H1 (cell line): Measurements from ENCODE around the gene ANO2. TPM values are rescaled to one million over a fixed set of nuclear protein-coding genes. Genes with fewer than 3 reads are reported as not detected.

Experiments
- CTCF ChIA-PET: fragments of 300-600 bp; sonication (Branson Sonifier 250); formaldehyde crosslinking; loops from one replicate; lab custom pipeline; 2021; ENCODE audit not compliant: partially characterized antibody; lab: Charles Lee
- POLR2A ChIA-PET: fragments of 300-600 bp; sonication (Branson Sonifier 250); formaldehyde crosslinking; loops from one replicate; lab custom pipeline; 2021; ENCODE audit warnings: inconsistent platforms; ENCODE audit not compliant: partially characterized antibody; lab: Charles Lee
- DNase-seq, 2 experiments: peaks; one replicate each; pipeline versions ENCODE4 v3.0.0 to v3.0.0-alpha.2; 2010 to 2022; ENCODE audit warnings: low spot score in 2 of 2, low read depth in 1 of 2, mixed read lengths in 1 of 2
- FAIRE-seq: peaks from 2 replicates; lab custom pipeline; 2011; peaks lifted over from hg19 to GRCh38; lab: Jason Lieb, UNC
- H2AFZ ChIP-seq: 2 replicates; pipeline ENCODE4 v1.8.1; 2012; ENCODE audit warnings: low read length, inconsistent platforms
- H2AK5ac ChIP-seq: 2 replicates; pipeline ENCODE4 v1.6.1; 2013; ENCODE audit warnings: low read depth, low read length
- H2BK120ac ChIP-seq: replicated peaks from 2 replicates; pipeline ENCODE3; 2013; ENCODE audit warnings: low read depth, low read length, inconsistent platforms
- H2BK12ac ChIP-seq: 2 replicates; pipeline ENCODE4 v1.6.1; 2013; ENCODE audit warnings: low read depth, low read length
- H2BK15ac ChIP-seq: 2 replicates; pipeline ENCODE4 v1.6.1; 2013; ENCODE audit warnings: low read length
- H2BK20ac ChIP-seq: 2 replicates; pipeline ENCODE4 v1.6.1; 2013; ENCODE audit warnings: low read length
- H2BK5ac ChIP-seq: 2 replicates; pipeline ENCODE4 v1.6.1; 2013; ENCODE audit warnings: low read depth, low read length
- H3K14ac ChIP-seq: 2 replicates; pipeline ENCODE4 v1.6.1; 2013; ENCODE audit warnings: inconsistent platforms; ENCODE audit not compliant: insufficient read length
- H3K18ac ChIP-seq: 2 replicates; pipeline ENCODE4 v1.6.1; 2013; ENCODE audit warnings: low read length; ENCODE audit errors: extremely low read depth
- H3K23ac ChIP-seq: 2 replicates; pipeline ENCODE4 v1.6.1; 2013; ENCODE audit warnings: inconsistent platforms; ENCODE audit not compliant: insufficient read length
- H3K23me2 ChIP-seq: 2 replicates; pipeline ENCODE4 v1.6.1; 2013; ENCODE audit warnings: low read depth, low read length
- H3K27ac ChIP-seq: 2 replicates; pipeline ENCODE4 v1.6.1; 2011; ENCODE audit warnings: low read depth, low read length, inconsistent platforms
- H3K27me3 ChIP-seq, 4 experiments: replicated peaks in 1 of 4; 1 replicate in 1 of 4; 2 replicates in 3 of 4; pipeline versions ENCODE4 v1.6.1 to v1.8.1; 2011 to 2013; ENCODE audit warnings: low read length in 3 of 4, mild to moderate bottlenecking in 3 of 4, inconsistent platforms in 2 of 4, mixed read lengths in 2 of 4, moderate library complexity in 1 of 4; ENCODE audit not compliant: control insufficient read depth in 3 of 4, insufficient read depth in 3 of 4; ENCODE audit errors: extremely low read depth in 1 of 4
- H3K36me3 ChIP-seq, 4 experiments: 2 replicates each; pipeline versions ENCODE4 v1.6.1 to v1.8.1; 2011 to 2013; ENCODE audit warnings: mild to moderate bottlenecking in 4 of 4, low read length in 3 of 4, moderate library complexity in 2 of 4, control low read depth in 1 of 4, inconsistent platforms in 1 of 4; ENCODE audit not compliant: insufficient read depth in 4 of 4, control insufficient read depth in 2 of 4
- H3K4ac ChIP-seq: replicated peaks from 2 replicates; pipeline ENCODE3; 2013; ENCODE audit warnings: low read length, low read depth, mixed read lengths, inconsistent platforms; ENCODE audit not compliant: insufficient read length
- H3K4me1 ChIP-seq, 4 experiments: replicated peaks in 1 of 4; 1 replicate in 1 of 4; 2 replicates in 3 of 4; pipeline versions ENCODE4 v1.6.1 to v1.8.1; 2011 to 2013; ENCODE audit warnings: low read length in 3 of 4, inconsistent platforms in 2 of 4, mixed read lengths in 1 of 4; ENCODE audit not compliant: insufficient read depth in 4 of 4, control insufficient read depth in 3 of 4
- H3K4me2 ChIP-seq, 2 experiments: 2 replicates each; pipeline versions ENCODE4 v1.6.1 to v1.8.1; 2011 to 2013; ENCODE audit warnings: low read depth in 2 of 2, low read length in 2 of 2, control low read depth in 1 of 2, inconsistent platforms in 1 of 2, mild to moderate bottlenecking in 1 of 2; ENCODE audit not compliant: insufficient read depth in 1 of 2
- H3K4me3 ChIP-seq, 4 experiments: fragments of 200-600, 300-600 bp in 1 of 4; sonication (generic), shearing (Covaris generic), sonication (Bioruptor Twin) in 1 of 4; 2 replicates each; pipeline versions ENCODE4 v1.5.1 to v1.8.1; 2011 to 2016; ENCODE audit warnings: low read length in 4 of 4, low read depth in 3 of 4, control low read depth in 2 of 4, inconsistent platforms in 2 of 4, mild to moderate bottlenecking in 2 of 4, mixed read lengths in 1 of 4, moderate library complexity in 1 of 4; ENCODE audit not compliant: insufficient read depth in 2 of 4; ENCODE audit errors: extremely low read depth in 1 of 4
- H3K56ac ChIP-seq: replicated peaks from 2 replicates; pipeline ENCODE3; 2013; ENCODE audit warnings: low read depth, mild to moderate bottlenecking, mixed read lengths, low read length, inconsistent platforms; ENCODE audit not compliant: insufficient read length
- H3K79me1 ChIP-seq: 2 replicates; pipeline ENCODE4 v1.6.1; 2013; ENCODE audit warnings: low read depth, low read length, control low read depth
- H3K79me2 ChIP-seq, 2 experiments: 2 replicates each; pipeline versions ENCODE4 v1.6.1 to v1.8.1; 2012 to 2013; ENCODE audit warnings: low read length in 2 of 2, mild to moderate bottlenecking in 2 of 2, inconsistent platforms in 1 of 2; ENCODE audit not compliant: insufficient read depth in 2 of 2, control insufficient read depth in 1 of 2
- H3K9ac ChIP-seq, 4 experiments: replicated peaks in 1 of 4; 1 replicate in 1 of 4; 2 replicates in 3 of 4; pipeline versions ENCODE4 v1.6.1 to v1.8.1; 2011 to 2013; ENCODE audit warnings: low read depth in 3 of 4, low read length in 3 of 4, control low read depth in 2 of 4, mild to moderate bottlenecking in 2 of 4, moderate library complexity in 2 of 4, inconsistent platforms in 1 of 4; ENCODE audit errors: extremely low read depth in 1 of 4
- H3K9me3 ChIP-seq, 2 experiments: 2 replicates each; pipeline versions ENCODE4 v1.6.1 to v1.8.1; 2012 to 2013; ENCODE audit warnings: mild to moderate bottlenecking in 2 of 2, moderate library complexity in 2 of 2, control low read depth in 1 of 2, inconsistent platforms in 1 of 2, low read depth in 1 of 2, low read length in 1 of 2, mixed read lengths in 1 of 2; ENCODE audit not compliant: insufficient read depth in 2 of 2
- H4K20me1 ChIP-seq, 2 experiments: replicated peaks in 1 of 2; 2 replicates each; pipeline versions ENCODE3 to v1.8.1; 2011 to 2013; ENCODE audit warnings: inconsistent platforms in 2 of 2, low read length in 2 of 2, mild to moderate bottlenecking in 1 of 2; ENCODE audit not compliant: insufficient read depth in 2 of 2, control insufficient read depth in 1 of 2
- H4K5ac ChIP-seq: 2 replicates; pipeline ENCODE4 v1.6.1; 2013; ENCODE audit warnings: low read length, low read depth, mixed read lengths, inconsistent platforms; ENCODE audit not compliant: insufficient read length
- H4K8ac ChIP-seq: 2 replicates; pipeline ENCODE4 v1.8.0; 2013; ENCODE audit warnings: mild to moderate bottlenecking, moderate library complexity, low read length, inconsistent platforms; ENCODE audit not compliant: insufficient read depth; ENCODE audit errors: extremely low read depth
- H4K91ac ChIP-seq: replicated peaks from 2 replicates; pipeline ENCODE3; 2013; ENCODE audit warnings: low read length, mixed read lengths, inconsistent platforms; ENCODE audit not compliant: insufficient read length
- CREB1 ChIP-seq: IDR thresholded peaks from 2 replicates; pipeline ENCODE4 v1.6.1; 2012; ENCODE audit warnings: inconsistent platforms
- GABPA ChIP-seq: IDR thresholded peaks from 2 replicates; pipeline ENCODE4 v1.6.1; 2011; ENCODE audit warnings: mild to moderate bottlenecking, low read length, moderate library complexity, borderline replicate concordance; ENCODE audit not compliant: insufficient read depth
- KDM5A ChIP-seq: fragments of 200-600 bp; IDR thresholded peaks from 2 replicates; pipeline ENCODE4 v1.7.1; 2012; ENCODE audit warnings: mild to moderate bottlenecking, low read length, inconsistent platforms, mixed read lengths
- POLR2A ChIP-seq, 2 experiments: IDR thresholded peaks; 1 replicate in 1 of 2; 2 replicates in 1 of 2; pipeline ENCODE4 v1.6.1; 2011; ENCODE audit warnings: low read depth in 2 of 2, low read length in 2 of 2, mild to moderate bottlenecking in 2 of 2; ENCODE audit errors: control extremely low read depth in 1 of 2
- TEAD4 ChIP-seq: IDR thresholded peaks from 2 replicates; pipeline ENCODE4 v1.6.1; 2012; ENCODE audit warnings: low read depth, low read length, inconsistent platforms, mixed read lengths
- WGBS, 2 experiments: shearing (Covaris generic) in 1 of 2; methylation state at CpG; one replicate each; pipeline versions ENCODE4 v1.1.6 to v1.1.7; 2013 to 2015; ENCODE audit warnings: low lambda C conversion rate in 2 of 2, mixed read lengths in 2 of 2, inconsistent platforms in 1 of 2, low coverage in 1 of 2, missing lambda C conversion rate in 1 of 2; ENCODE audit not compliant: insufficient replicate concordance in 2 of 2, insufficient coverage in 1 of 2, insufficient read length in 1 of 2; ENCODE audit errors: extremely low coverage in 1 of 2, missing lambda C conversion rate in 1 of 2; 5-methylcytosine and 5-hydroxymethylcytosine counted together
- polyA plus RNA-seq, 7 experiments: library from polyadenylated mRNA; depleted of rRNA in 3 of 7; stranded (reverse) in 5 of 7; unstranded in 2 of 7; fragments of >200 nt in 5 of 7; fragments of 200-250 nt in 2 of 7; gene quantifications; 1 replicate in 5 of 7; 2 replicates in 1 of 7; 4 replicates in 1 of 7; pipeline versions ENCODE4 v1.2.1 to v1.2.3, GENCODE V29; 2011 to 2013; ENCODE audit warnings: missing spikeins in 2 of 7, mixed read lengths in 2 of 7
- total RNA-seq: library from RNA; stranded (reverse); fragmentation: NEBNext Ultra II Directional; extraction: Animal tissue kit (Norgen Biotek cat#: 25700); gene quantifications from 2 replicates; pipeline ENCODE4 v1.2.1, GENCODE V29; 2021

The ANO2 gene
- total and polyA plus RNA-seq, 2 of the 8 experiments (the other 6 are each of a cell fraction or from before 2014, with no cell fraction given), result 1.9 to 5.5 TPM

DNA sequence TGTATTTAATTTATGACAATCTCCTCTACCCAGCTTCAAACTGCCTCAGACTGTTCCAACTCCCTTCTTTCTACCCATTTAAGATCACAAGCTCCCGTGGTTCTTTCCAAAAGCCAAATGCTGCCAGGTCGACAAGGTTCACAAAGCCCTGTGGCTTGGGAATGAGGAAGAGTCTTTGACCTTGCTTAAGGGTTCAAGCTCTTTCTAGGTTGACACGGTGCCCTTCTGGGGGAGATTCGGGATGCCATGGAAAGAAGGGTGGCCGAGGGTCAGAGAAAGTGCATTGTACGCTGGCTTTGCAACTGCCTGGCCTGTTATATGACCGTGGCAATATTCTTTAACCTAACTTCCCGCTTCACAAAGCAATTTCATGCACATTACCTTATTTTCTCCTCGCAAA, 239.3 kb downstream of the ANO2 start:
- no peak overlapping the region for H3K27ac ChIP-seq
- no peak overlapping the region for H4K5ac ChIP-seq
- H3K18ac ChIP-seq, result no peak overlapping the region
- no peak for DNase-seq
- H4K20me1 ChIP-seq, result no peaks in the 10 kb centered on the region
- no peak overlapping the region for H2AFZ ChIP-seq
- no peaks in the 10 kb centered on the region for H3K36me3 ChIP-seq
- H2BK15ac ChIP-seq, result no peak overlapping the region
- H3K14ac ChIP-seq, result no peak overlapping the region
- FAIRE-seq, result no peak
- TF ChIP-seq GABPA (no peak), TEAD4 (no peak), POLR2A (IDR thresholded peaks at IDR 0.05; ENCODE audit: control extremely low read depth in 1 of 2, low read depth in 2 of 2, low read length in 2 of 2) (no peak), CREB1 (no peak), KDM5A (no peak)
- TF ChIP-seq, all 59 proteins: peak for 0
- H3K79me1 ChIP-seq, result no peaks in the 10 kb centered on the region
- no peak overlapping the region for H3K4ac ChIP-seq
- H4K91ac ChIP-seq, result no peak overlapping the region
- H4K8ac ChIP-seq, result no peak overlapping the region
- ChIA-PET POLR2A (interaction anchor here (0.6 kb wide), 1 partner anchor 140 kb away, joined by 3 read pairs; no protein-coding TSS in a partner anchor), CTCF (interaction anchor here (1.4 kb wide), 1 partner anchor 17 kb away, joined by 3 read pairs; no protein-coding TSS in a partner anchor)
- H2BK5ac ChIP-seq, result no peak overlapping the region
- 80% methylated on average over 9 of the region's 9 CpGs; no CpG with 5 or more reads in 1 of the 2 experiments for WGBS, 2 experiments
- H2BK120ac ChIP-seq, result no peak overlapping the region
- no peak overlapping the region for H2BK20ac ChIP-seq
- H3K56ac ChIP-seq, result no peak overlapping the region
- no peak overlapping the region for H3K23ac ChIP-seq
- no peak overlapping the region for H2AK5ac ChIP-seq
- no peaks in the 10 kb centered on the region for H3K23me2 ChIP-seq
- H3K9me3 ChIP-seq, result no peaks in the 10 kb centered on the region
- H3K4me2 ChIP-seq, result no peak overlapping the region
- H2BK12ac ChIP-seq, result no peak overlapping the region
- H3K79me2 ChIP-seq, result no peaks in the 10 kb centered on the region
- H3K9ac ChIP-seq, result no peak overlapping the region
- H3K27me3 ChIP-seq, result no peaks in the 10 kb centered on the region
- H3K4me3 ChIP-seq, result no peak overlapping the region
- no peaks in the 10 kb centered on the region for H3K4me1 ChIP-seq
